A673 (cell line): ENCODE data around the gene GABARAPL2. TPM values are rescaled to one million over a fixed set of nuclear protein-coding genes. Genes with fewer than 3 reads are reported as not detected.

ENCODE experiments used
- BruUV-seq: library from RNA; stranded (reverse); fragments of 400-500 nt; replicated peaks from 2 replicates; lab custom pipeline; 2021; lab: Mats Ljungman, UMichigan
- CTCF ChIA-PET: fragments of 300-600 bp; sonication (Branson Sonifier 250); formaldehyde crosslinking; loops from one replicate; lab custom pipeline; 2022; ENCODE audit warnings: antibody characterized with exemption; lab: Charles Lee
- POLR2A ChIA-PET: fragments of 300-600 bp; sonication (Branson Sonifier 250); formaldehyde crosslinking; loops from one replicate; lab custom pipeline; 2022; ENCODE audit warnings: antibody characterized with exemption; ENCODE audit not compliant: low non-redundant PET; lab: Charles Lee
- DNase-seq: peaks from one replicate; pipeline ENCODE4 v3.0.0-alpha.2; 2015; ENCODE audit warnings: low spot score
- H3K27ac ChIP-seq: fragments of 200-600 bp; sonication (generic); 2 replicates; pipeline ENCODE4 v1.5.1; 2016; ENCODE audit warnings: mixed run types, low read depth, mild to moderate bottlenecking, mixed read lengths, antibody characterized with exemption, low read length; ENCODE audit not compliant: poor library complexity, severe bottlenecking
- H3K27me3 ChIP-seq: fragments of 200-600 bp; sonication (generic); replicated peaks from 2 replicates; pipeline ENCODE4 v1.6.1; 2017; ENCODE audit warnings: mixed run types, low read depth, mild to moderate bottlenecking, mixed read lengths, antibody characterized with exemption, low read length; ENCODE audit not compliant: insufficient read depth, poor library complexity
- H3K36me3 ChIP-seq: fragments of 200-600 bp; sonication (generic); 2 replicates; pipeline ENCODE4 v1.6.1; 2016; ENCODE audit warnings: mixed run types, mild to moderate bottlenecking, mixed read lengths, antibody characterized with exemption, low read length; ENCODE audit not compliant: insufficient read depth, poor library complexity, severe bottlenecking
- H3K4me1 ChIP-seq: fragments of 200-600 bp; sonication (generic); 2 replicates; pipeline ENCODE4 v1.6.1; 2017; ENCODE audit warnings: mixed run types, mild to moderate bottlenecking, mixed read lengths, antibody characterized with exemption, low read length; ENCODE audit not compliant: insufficient read depth, poor library complexity, severe bottlenecking
- H3K4me3 ChIP-seq: fragments of 200-600 bp; sonication (generic); 2 replicates; pipeline ENCODE4 v1.5.1; 2016; ENCODE audit warnings: low read depth, mixed run types, mild to moderate bottlenecking, mixed read lengths, low read length; ENCODE audit not compliant: poor library complexity, severe bottlenecking
- H3K9me3 ChIP-seq: fragments of 200-600 bp; sonication (generic); 2 replicates; pipeline ENCODE4 v1.6.1; 2016; ENCODE audit warnings: mixed run types, low read depth, mild to moderate bottlenecking, mixed read lengths, antibody characterized with exemption, low read length; ENCODE audit not compliant: poor library complexity, severe bottlenecking
- EZH2 ChIP-seq: fragments of 200-600 bp; sonication (generic); IDR thresholded peaks from 2 replicates; pipeline ENCODE4 v1.6.1; 2017; ENCODE audit warnings: borderline replicate concordance, low read depth, mild to moderate bottlenecking, mixed read lengths, antibody characterized with exemption, low read length; ENCODE audit not compliant: poor library complexity, severe bottlenecking
- intact Hi-C: fragments of 100-400 bp; cut with micrococcal nuclease; formaldehyde crosslinking; loops from one replicate; pipeline ENCODE4 v1.10.0; 2022; ENCODE audit not compliant: unreplicated experiment
- total RNA-seq: library from RNA; stranded (reverse); gene quantifications from 2 replicates; pipeline ENCODE4 v1.2.3, GENCODE V29; 2021
- TF ChIP-seq, protein P1 (sequence below): fragments of 300-800, 200-600 bp; sonication (generic); conservative IDR thresholded peaks from 2 replicates; pipeline ENCODE4 v1.5.1; 2017; ENCODE audit warnings: low read depth, mild to moderate bottlenecking, antibody characterized with exemption, low read length, moderate library complexity, mixed read lengths

The GABARAPL2 gene
- total RNA-seq, 1 experiment from 2014 or later = 95.4 TPM

DNA sequence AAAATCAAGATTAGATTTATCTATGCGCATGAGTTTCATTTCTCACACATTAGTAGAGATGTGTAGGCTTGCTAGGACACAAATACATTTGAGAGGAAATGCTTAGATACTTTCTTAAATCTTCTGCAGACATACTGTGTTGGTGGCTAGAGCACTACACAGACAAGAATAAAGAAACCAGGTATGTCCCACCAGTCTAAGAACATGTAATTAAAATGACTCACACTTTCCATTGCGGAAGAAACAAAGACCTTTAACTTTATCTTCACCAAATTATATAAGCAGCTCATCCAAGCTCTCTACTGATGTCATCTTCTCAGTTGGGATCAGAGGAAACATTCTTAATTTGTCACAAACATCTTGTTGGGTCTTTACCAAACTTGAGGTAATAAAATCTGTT lies 12.5 kb downstream of the GABARAPL2 start:
- H3K27ac ChIP-seq = no peak overlapping the region
- TF ChIP-seq EZH2 = no peak
- TF ChIP-seq, protein P1, sequence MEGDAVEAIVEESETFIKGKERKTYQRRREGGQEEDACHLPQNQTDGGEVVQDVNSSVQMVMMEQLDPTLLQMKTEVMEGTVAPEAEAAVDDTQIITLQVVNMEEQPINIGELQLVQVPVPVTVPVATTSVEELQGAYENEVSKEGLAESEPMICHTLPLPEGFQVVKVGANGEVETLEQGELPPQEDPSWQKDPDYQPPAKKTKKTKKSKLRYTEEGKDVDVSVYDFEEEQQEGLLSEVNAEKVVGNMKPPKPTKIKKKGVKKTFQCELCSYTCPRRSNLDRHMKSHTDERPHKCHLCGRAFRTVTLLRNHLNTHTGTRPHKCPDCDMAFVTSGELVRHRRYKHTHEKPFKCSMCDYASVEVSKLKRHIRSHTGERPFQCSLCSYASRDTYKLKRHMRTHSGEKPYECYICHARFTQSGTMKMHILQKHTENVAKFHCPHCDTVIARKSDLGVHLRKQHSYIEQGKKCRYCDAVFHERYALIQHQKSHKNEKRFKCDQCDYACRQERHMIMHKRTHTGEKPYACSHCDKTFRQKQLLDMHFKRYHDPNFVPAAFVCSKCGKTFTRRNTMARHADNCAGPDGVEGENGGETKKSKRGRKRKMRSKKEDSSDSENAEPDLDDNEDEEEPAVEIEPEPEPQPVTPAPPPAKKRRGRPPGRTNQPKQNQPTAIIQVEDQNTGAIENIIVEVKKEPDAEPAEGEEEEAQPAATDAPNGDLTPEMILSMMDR = no peak
- intact Hi-C loops = no loop called here
- ChIA-PET POLR2A (interaction anchor here (0.7 kb wide), 1 partner anchor 69 kb away, joined by 3 read pairs; the partner anchor contains the start of genes KARS1 and TERF2IP), CTCF (no interaction called here)
- H3K27me3 ChIP-seq = no peaks in the 10 kb centered on the region
- H3K4me3 ChIP-seq = no peak overlapping the region
- H3K9me3 ChIP-seq = no peaks in the 10 kb centered on the region
- H3K36me3 ChIP-seq = peaks cover 53% of the 10 kb centered on the region
- peaks cover 3% of the 10 kb centered on the region for H3K4me1 ChIP-seq
- no TSS peak for BruUV-seq
- no peak for DNase-seq

- H3K9me3 ChIP-seq = no peaks in the 10 kb centered on the region
- POLR2A ChIA-PET = interaction anchor here (0.7 kb wide), 1 partner anchor 68 kb away, joined by 3 read pairs; the partner anchor contains the start of genes KARS1 and TERF2IP
- no TSS peak for BruUV-seq
- intact Hi-C loops = no loop called here
- peaks cover 3% of the 10 kb centered on the region for H3K4me1 ChIP-seq
- DNase-seq = no peak
- CTCF ChIA-PET = no interaction called here
- no peaks in the 10 kb centered on the region for H3K27me3 ChIP-seq
- no peak overlapping the region for H3K27ac ChIP-seq
- no peak overlapping the region for H3K4me3 ChIP-seq
- peaks cover 47% of the 10 kb centered on the region for H3K36me3 ChIP-seq
- TF ChIP-seq EZH2 = no peak
- TF ChIP-seq, protein P1 = no peak
These were observed 13.2 kb downstream of the GABARAPL2 start for GRCh38 chr16:75579281-75579834.

DNA sequence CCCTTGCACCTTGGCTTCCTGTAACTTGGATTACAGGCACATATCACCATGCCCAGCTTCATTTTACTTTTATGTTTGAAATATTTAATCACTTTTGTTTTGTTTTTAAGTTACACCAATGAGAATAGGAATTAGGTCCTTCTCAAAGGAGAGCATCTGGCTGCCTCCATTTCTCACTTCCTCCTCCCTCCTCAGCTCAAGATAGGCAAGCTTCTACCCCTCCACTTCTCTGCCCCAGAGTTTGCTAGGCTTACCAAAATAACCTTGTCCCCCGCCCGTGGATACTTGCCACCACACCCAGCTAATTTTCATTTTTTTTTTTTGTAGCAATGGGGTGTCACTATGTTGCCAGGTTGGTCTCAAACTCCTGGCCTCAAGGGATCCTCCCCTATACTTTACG lies 17.9 kb downstream of the GABARAPL2 start:
- no peak for DNase-seq
- Histone ChIP-seq H3K36me3 (peaks cover 8% of the 10 kb centered on the region), H3K4me3 (no peak overlapping the region), H3K9me3 (no peaks in the 10 kb centered on the region), H3K27me3 (no peaks in the 10 kb centered on the region), H3K4me1 (no peaks in the 10 kb centered on the region), H3K27ac (no peak overlapping the region)
- TF ChIP-seq EZH2 = no peak
- TF ChIP-seq, protein P1 = no peak
- ChIA-PET POLR2A (no interaction called here), CTCF (no interaction called here)
- intact Hi-C loops = no loop called here
- no TSS peak for BruUV-seq
